ENCODE results near the gene LCE7A.

Gene LCE7A

DNA sequence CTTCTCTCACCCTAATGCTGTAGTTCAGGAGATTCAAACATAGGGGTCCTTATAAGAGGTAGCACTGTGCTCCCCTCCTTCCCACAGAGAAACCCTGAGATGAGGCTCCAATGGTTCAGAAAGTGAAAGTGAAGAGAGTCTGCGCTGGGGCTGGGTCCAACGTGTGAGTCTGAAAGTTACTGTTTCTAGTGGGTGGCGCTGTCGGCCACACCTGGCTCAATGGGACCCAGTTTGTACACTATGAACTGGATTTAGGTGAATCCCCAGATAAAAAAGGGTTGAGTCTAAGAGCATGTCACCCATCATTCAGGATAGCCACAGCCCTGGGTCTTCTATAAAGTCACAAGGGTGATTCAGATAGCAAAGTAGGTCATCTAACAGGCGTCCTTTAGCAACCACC, 21.1 kb downstream of the LCE7A start:
- no peak for DNase-seq

DNA sequence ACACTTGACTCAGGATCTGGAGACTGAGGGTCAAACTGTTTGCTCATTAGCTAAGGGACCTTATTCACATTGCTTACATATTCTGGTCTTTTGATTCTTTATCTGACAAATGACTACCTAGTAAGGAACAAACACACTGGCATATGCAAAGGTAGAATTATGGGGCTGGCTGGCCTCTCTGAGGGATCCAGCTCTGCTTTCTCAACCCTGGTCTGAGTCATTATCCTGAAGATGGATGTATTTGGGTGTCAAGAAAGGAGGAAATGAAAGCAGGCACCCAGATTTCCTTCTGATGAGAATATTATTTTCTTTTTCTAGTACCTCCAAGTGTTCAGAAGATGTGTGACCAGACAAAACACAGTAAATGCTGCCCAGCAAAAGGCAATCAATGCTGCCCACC, 24.3 kb downstream of the LCE7A start:
- no peak for DNase-seq

DNA sequence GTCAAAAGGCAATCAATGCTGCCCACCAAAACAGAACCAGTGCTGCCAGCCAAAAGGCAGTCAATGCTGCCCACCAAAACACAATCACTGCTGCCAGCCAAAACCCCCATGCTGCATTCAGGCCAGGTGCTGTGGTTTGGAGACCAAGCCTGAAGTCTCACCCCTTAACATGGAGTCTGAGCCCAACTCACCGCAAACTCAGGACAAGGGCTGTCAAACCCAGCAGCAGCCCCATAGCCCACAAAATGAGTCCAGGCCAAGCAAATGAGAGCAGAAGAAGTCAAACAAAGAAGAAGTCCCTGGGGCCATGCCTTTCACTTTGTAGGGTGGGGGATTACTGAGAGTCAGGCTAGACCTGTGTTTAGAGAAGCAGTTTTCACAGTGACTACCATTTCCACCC, 24.7 kb downstream of the LCE7A start:
- DNase-seq = no peak

DNA sequence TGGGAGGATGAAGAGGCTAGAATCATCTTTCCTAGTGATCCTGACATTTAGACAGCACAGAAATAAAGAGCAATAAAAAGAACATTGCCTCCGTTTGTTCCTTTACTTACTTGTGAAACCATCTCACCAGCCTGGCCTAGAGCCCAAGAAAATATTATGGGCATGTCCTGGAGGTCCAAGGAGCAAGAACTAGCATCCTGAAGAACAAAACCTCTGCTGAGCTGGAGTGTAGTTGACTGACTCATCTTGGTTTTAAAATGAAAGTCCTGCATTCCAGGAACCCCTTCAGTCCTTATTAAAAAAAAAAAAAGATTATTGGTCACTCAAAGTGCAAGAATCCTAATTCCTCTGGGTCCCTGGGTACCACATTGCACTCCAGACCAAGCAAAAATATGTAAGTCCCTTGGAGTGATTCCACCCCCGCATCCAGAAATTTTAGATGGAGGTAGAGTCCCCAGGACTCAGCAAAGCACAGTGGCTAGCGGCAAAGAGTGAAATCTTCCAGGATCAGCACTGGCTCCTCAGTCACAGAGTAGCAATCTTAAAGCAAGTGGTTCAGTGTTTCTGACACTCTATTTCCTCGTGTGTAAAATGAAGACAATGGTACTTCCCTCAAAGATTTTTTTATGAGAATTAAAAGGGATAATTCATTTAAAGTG, 25.3 kb downstream of the LCE7A start:
- DNase-seq = no peak

DNA sequence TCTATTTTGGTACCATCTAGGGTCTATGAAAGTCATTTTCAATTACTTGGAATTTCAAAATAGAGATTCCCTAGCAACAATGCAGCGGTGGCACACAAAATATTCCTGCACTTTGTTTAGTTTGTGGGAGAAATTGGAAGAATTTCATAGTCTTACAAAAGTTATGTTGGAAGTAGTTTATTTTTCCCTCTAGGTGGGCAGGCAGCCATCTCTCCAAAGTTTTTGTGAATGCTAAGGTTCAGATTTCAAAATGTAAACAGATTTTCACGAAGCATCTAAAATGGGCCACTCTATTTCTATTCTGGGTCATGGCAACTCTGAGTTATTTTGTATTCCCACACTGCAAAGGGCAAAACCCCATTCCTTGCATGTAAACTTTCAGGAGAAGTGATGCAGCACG, 26.3 kb downstream of the LCE7A start:
- no peak for DNase-seq

DNA sequence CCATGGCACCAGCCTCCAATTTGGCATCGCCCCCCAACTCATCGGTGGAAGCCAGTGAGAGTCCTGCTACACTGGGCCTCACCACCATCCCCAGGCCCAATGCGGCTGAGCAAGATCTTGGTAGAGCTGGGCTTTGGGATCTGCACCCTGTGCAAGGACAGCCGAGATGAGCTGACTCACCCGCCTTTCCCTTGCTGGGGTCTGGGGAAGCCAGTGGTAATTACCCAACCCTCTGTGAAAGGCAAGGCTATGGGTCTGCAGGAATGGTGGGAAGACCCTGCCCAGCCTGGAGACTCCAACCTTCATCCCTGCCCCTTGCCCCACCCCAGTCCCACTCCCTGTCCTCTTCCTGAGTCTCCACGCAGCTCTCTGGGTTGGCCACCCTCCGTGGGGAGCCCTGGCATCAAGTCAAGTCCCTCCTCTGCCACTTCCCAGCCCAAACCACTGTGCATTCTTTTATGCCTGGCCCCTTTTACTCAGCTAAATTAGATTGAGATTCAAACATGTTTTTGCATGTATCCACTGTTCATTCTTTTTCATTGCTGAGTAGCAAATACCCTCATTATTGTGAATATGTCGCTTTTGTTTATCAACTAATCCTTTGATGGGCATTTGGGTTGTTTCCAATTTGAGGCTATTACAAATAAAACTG, 27.1 kb downstream of the LCE7A start:
- DNase-seq = no peak

DNA sequence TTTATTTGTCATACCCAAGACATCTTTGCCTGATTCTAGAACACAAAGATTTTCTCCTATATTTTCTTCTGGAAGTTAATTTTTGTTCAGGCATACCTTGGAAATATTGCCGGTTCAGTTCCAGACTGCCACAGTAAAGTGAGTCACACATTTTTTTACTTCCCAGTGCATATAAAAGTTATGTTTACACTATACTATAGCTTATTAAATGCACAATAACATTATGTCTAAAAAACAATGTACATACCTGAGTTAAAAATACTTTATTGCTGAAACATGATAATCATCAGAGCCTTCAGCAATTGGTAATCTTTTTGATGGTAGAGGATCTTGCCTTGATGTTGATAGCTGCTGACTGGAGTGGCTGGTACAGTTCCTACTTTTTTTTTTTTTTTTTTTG, 28.3 kb downstream of the LCE7A start:
- DNase-seq = no peak

DNA sequence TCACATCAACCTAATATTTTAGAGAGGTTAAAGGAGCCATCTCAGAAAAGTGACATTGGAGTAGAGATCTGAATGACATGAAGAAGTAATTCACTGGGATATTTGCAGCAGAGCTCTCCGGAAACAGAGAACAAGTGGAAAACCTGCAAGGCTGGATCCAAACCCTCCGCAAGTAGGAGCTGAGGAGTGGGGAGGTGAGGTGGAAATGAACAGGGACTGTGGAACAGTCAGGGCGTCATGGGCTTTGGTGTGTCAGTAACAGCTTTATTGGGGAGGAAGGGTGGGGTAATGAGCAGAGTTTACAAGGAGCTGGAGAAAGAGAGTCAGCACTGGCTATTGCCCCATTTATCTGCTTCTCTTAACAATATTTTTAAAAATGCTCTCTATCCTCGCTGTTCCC, 39.2 kb downstream of the LCE7A start:
- no peak for DNase-seq

DNA sequence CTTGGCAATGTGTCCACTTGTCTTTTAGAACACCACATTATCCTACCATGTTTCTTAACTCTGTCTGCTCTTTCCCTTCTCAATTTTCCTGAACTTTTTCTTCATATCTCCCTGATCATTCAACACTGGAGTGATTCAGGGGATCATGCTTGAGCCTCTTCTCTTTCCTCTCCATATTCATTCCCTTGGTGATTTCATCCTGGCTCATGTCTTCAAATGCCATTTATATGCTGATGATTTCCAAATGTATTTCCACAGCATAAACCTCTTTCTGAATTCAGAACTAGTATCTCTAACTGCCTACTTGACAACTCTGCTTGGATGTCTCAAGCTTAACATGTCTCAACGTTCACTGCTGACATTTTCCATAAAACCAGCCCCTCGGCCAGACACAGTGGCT, 40.1 kb downstream of the LCE7A start:
- no peak for DNase-seq

DNA sequence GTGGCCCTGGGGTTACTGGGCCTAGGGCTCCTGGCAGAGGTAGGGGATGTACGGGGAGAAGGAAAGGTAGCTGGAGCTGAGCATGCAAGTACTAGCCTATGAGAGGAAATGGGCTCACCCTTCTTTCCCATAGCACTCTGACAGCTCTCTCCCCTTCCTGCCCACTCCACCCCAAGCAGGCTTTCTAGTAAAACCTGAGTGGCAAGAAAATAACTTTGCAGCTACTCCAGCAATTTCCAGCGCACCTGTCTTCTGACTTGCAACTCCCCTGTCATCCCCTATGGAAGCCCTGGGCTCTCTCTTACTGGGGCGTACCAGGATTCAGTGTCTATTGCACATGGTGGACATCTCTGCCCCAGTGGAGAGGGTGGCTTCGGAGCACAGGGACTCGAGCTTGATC, 41.8 kb downstream of the LCE7A start:
- DNase-seq = no peak

DNA sequence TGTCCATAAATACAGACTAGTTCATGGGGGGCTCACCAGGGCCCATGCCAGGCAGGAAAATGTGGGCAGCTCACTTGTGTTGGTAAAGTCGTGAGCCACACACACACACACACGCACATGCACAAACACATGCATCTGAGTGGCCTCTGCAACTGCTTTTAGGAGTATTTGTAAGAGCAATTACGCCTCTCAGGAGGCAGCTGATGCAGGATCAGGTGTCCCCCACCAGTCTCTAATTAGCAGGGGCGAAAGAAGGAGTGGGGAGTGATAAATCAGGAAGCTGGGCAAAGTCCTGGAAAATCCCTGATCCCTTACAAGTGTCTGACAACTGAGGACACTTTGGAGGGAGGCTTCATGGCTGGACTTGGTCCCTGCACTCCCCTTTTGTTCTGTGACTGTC, 42.8 kb downstream of the LCE7A start:
- no peak for DNase-seq

DNA sequence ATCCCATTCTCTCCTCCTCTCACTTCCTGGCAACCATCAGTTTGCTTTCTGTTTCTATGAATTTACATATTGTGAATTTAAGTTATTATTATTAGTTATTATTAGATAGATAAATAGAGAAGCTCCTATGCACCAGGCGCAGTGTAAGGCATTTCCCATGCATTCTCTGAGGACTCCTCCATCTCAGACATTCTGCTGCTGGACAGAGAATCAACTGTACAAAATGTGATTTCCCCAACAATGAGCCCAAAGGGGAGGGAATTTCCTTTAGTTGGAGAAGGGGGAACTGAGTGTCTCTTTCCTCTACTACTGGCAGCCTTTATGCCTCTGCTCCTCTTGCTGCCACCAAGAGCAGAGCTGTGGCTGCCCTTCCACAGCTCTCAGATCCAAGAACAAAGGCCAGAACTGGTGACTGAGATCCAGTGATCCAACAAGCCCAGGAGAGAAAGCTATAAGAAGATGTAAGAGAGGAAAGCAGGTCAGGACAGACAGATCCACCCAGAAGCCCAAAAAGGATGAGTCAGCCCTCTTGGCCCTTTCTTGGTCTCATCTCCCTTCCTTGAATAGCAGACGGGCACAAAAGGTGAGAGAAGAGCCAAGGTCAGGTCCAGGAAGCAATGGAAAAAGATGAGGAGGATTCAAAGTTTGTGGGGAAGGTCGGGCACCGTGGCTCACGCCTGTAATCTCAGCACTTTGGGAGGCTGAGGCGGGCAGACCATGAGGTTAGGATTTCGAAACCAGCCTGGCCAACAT, 45.1 kb downstream of the LCE7A start:
- no peak for DNase-seq

DNA sequence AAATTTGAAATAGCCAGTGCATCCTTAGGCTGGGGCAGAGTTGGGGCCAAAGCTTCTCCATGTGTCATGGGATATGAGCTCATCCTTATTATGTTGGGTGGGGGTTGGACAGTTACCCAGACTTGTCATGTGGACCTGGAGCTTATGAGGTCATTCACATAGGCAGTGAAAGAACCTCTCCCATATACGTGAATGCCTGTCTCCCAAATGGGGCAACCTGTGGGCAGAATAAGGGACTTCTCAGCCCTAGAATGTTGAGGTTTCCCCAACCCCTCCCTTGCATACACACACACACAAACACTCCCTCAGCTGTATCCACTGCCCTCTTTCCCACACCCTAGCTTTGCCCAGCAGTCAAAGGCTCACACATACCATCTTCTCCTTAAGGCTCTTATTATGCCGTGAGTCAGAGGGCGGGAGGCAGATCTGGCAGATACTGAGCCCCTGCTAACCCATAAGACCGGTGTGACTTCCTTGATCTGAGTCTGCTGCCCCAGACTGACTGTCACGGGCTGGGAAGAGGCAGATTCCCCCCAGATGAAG, 46.3 kb downstream of the LCE7A start:
- DNase-seq = no peak

DNA sequence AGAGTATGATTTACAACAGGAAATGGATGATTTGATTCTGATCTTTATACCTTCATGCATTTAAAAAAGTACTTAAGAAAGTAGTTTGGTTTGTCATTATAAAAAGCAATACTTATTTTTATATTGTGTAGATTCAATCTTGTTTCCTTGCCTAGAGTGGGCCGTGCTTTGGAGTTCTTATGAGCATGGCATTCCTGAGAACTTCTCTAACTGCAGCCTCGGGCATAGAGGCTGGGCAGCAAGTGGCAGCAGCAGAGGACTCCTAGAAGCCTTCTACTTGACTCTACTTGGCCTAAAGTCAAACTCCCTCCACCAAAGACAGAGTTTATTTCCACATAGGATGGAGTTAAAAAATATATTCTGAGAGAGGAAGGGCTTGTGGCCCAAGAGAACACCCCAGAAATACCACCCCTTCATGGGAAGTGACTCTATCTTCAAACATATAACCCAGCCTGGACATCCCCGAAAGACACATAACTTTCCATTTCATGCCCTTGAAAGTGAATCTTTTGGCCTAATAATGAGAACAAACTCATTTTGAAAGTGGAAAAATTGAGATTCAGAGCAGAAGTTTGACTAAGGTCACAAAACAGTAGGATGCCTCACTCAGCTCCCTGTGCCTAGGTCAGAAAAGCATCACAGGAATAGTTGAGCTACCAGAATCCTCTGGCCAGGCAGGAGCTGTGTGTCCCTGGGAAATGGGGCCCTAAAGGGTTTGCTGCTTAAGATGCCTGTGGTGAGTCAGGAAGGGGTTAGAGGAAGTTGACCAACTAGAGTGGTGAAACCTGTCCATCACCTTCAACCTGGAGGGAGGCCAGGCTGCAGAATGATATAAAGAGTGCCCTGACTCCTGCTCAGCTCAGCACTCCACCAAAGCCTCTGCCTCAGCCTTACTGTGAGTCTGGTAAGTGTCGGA, 48.1 kb downstream of the LCE7A start, which contains the start of gene IVL:
Gene IVL (plus strand): TSS at position 861 of the 916 bp plus-strand sequence. CDS start 1,252 bp downstream, outside the sequence.
- no peak for DNase-seq

DNA sequence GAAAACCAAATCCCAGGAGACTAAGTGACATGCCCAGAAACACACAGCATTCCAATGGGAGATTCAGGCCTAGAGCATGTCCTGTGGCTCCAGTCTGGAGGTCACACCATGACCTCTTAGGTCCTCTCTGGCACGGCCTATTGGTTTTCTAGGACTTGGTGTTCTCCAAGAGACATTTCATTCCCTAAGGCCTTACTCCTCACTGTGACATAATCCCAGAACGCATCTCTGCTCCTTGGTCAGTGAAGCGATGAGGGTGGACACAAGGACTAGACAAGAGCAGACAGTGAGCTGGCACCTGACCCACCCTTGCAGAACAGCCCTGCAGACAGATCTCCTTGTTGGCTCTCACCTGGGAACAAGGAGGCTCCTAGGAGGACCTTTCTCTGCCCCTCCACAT, 49.4 kb downstream of the LCE7A start:
- no peak for DNase-seq

Data from central memory CD4-positive, alpha-beta T cell (primary cell).